GM18505 (cell line): ENCODE measurements around the gene DCAF8.

ENCODE experiments used
- ATAC-seq: cut with Tn5 transposase; IDR thresholded peaks from one replicate; pipeline ENCODE4 v1.9.1; 2021; ENCODE audit not compliant: unreplicated experiment
- POLR2A ChIP-seq: IDR thresholded peaks from 4 replicates; pipeline ENCODE4 v1.6.1; 2011; ENCODE audit warnings: borderline replicate concordance; ENCODE audit not compliant: insufficient read depth, insufficient read length; ENCODE audit errors: extremely low read depth

DCAF8 gene

GRCh38 chr1:160255781-160256300 lies 6.5 kb downstream of the DCAF8 start:
- no peak for ATAC-seq
- no peak for TF ChIP-seq POLR2A

GRCh38 chr1:160251687-160252526 lies 10.4 kb downstream of the DCAF8 start:
- no peak for ATAC-seq
- TF ChIP-seq POLR2A: no peak

GRCh38 chr1:160251011-160251410 lies 11.3 kb downstream of the DCAF8 start:
- TF ChIP-seq POLR2A: no peak
- no peak for ATAC-seq

DNA sequence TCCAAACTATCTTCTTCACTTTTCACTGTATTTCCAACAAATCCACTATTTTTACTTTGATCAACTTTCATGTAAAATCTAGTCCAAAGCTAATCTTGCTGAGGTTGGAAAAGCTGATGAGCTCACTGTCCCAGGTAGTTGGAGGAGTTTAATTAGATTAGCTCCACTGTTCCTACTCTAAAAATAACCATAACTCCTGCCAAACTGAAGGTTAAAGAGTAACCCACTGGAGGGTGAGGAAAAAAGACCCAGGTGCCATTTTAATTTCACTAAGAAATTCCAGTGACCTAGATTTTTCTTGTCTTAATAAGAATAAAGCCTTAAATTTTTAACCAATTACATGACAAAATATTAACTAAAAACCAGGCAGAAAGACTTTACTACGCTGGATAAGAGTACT lies 15.3 kb downstream of the DCAF8 start:
- no peak for TF ChIP-seq POLR2A
- no peak for ATAC-seq

GRCh38 chr1:160245434-160245833 lies 16.9 kb downstream of the DCAF8 start:
- TF ChIP-seq POLR2A: no peak
- no peak for ATAC-seq

GRCh38 chr1:160244209-160244608 lies 18.1 kb downstream of the DCAF8 start:
- ATAC-seq: no peak
- TF ChIP-seq POLR2A: no peak

DNA sequence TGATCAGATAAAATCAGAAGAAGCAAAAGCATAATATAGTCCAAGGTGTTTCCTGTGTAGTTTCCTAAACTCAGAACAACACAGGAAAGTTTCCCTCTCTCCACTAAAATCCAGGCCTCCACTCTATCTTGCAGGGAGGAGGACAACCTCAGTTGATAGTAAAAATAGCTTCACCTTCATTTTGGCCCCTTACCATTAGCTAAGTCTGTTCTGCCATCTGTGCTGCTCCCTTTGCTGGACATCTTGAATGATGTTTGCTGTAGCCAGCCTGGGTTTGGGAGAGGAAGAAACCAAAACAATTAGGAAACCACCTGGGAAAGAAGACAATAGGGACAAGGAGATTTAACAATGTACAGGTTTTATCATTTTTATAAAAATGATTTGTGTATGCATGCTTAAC lies 18.6 kb downstream of the DCAF8 start:
- TF ChIP-seq POLR2A: no peak
- ATAC-seq: no peak

- TF ChIP-seq POLR2A: no peak
- no peak for ATAC-seq
Measured at GRCh38 chr1:160239582-160240299, 22.6 kb downstream of the DCAF8 start.

GRCh38 chr1:160238408-160238807 lies 23.9 kb downstream of the DCAF8 start:
- ATAC-seq: no peak
- TF ChIP-seq POLR2A: no peak

DNA sequence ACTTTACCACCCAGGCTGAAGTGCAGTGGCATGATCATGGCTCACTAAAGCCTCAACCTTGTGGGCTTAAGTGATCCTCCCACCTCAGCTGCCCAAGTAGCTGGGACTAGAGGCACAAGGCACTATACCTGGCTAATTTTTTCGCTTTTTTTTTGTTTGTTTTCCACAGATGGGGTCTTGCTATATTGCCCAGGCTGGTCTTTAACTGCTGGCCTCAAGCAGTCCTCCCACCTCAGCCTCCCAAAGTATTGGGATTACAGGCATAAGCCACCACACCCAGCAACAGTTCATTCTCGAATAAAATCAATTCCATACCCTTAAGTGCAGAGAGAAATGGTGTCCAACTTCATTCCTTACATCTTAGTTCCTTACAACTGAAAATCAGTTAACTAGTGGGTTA lies 24.8 kb downstream of the DCAF8 start:
- no peak for ATAC-seq

DNA sequence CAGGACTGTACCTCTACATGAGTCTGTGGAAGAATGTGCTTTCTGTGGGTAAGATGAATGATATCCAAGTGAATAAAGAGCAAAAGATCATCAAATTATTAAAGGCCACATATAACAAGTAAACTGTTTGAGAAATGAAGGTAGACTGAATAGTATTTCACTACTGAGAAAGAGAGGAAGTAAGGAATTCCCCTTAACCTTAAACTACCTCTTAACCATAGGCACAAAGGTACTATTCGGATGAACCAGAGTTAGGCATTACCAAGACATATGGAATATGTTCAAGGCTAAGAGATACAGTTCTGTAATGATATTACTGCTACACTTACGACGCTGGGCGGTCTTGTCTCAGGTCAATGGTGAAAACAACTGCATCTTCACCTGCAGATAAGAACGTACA lies 25.5 kb downstream of the DCAF8 start:
- TF ChIP-seq POLR2A: no peak
- no peak for ATAC-seq

More for the DNA sequence above, 24.8 kb downstream of the DCAF8 start:
- no peak for TF ChIP-seq POLR2A

GRCh38 chr1:160232911-160233310 lies 29.4 kb downstream of the DCAF8 start:
- no peak for ATAC-seq
- no peak for TF ChIP-seq POLR2A

GRCh38 chr1:160228431-160228830 lies 33.9 kb downstream of the DCAF8 start:
- no peak for TF ChIP-seq POLR2A
- ATAC-seq: no peak

DNA sequence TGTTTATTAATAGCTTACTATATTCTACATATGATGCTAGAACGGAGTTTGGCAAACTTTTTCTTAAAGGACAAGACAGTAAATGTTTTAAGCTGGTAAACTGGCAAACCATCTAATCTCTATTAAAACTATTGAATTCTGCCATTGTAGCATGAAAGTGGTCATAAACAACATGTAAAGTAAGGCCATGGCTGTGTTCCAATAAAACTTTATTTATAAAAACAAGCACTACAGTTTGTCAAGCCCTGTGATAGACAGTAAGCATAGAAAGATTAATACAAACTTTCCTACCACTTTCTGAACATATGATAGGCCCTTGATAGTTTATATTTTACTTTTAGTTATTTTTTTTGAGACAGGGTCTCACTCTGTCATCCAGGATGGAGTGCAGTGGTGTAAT lies 34.8 kb downstream of the DCAF8 start:
- no peak for TF ChIP-seq POLR2A
- no peak for ATAC-seq
